ENCODE measurements around the gene RNF223. TPM values are rescaled to one million over a fixed set of nuclear protein-coding genes. Genes with fewer than 3 reads are reported as not detected.

RNF223 gene
- total and polyA plus RNA-seq, 2 of the 8 experiments (the other 6 are each of a cell fraction or from before 2014, with no cell fraction given), result not detected

DNA sequence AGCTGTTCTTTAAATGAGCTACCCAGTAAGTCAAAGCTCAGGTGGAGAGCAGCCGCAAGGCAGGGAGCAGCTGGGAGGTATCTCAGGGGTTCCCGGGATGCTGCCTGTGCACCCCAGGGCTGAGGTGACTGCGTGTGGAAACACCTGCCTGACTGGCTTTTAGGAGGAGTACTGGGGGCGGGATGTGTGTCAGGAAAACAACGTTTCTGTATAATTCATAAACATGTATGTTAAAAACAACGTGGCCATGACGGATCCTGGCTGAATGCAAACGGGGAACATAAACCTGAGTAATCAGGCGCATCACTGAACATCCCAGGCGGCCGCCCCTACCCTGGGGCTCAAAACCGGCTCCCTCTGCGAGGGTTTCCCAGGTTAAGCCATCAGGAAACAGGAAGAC is 40.3 kb upstream of the RNF223 start:
- Histone ChIP-seq H3K4me2 (ENCODE audit: insufficient read depth in 1 of 2, low read depth in 2 of 2, low read length in 2 of 2) (peak overlapping the region; percentile 75 to 86), H2BK120ac (replicated peaks; ENCODE audit: low read depth, low read length) (no peak overlapping the region), H3K18ac (ENCODE audit: extremely low read depth, low read length) (no peak overlapping the region), H3K23me2 (ENCODE audit: low read depth, low read length) (peaks cover 7% of the 10 kb centered on the region; the same call in 1 of the 2 replicates), H2BK5ac (ENCODE audit: low read depth, low read length) (no peak overlapping the region), H4K5ac (ENCODE audit: insufficient read length, low read depth, low read length) (no peak overlapping the region), H2BK20ac (ENCODE audit: low read length) (no peak overlapping the region), H3K9me3 (ENCODE audit: insufficient read depth in 2 of 2, low read depth in 1 of 2, low read length in 1 of 2) (peaks cover 4 to 5% of the 10 kb centered on the region in 2 experiments; a peak in 1 of 4 replicates), H3K79me2 (ENCODE audit: control insufficient read depth in 1 of 2, insufficient read depth in 2 of 2, low read length in 2 of 2) (peaks cover 0 to 14% of the 10 kb centered on the region in 2 experiments; a peak in 1 of 4 replicates), H2AK5ac (ENCODE audit: low read depth, low read length) (no peak overlapping the region), H2AFZ (ENCODE audit: low read length) (no peak overlapping the region), H3K23ac (ENCODE audit: insufficient read length) (no peak overlapping the region), H3K36me3 (ENCODE audit: control insufficient read depth in 2 of 4, insufficient read depth in 4 of 4, low read length in 3 of 4) (no peaks in the 10 kb centered on the region), H3K14ac (ENCODE audit: insufficient read length) (no peak overlapping the region), H3K4me3 (ENCODE audit: extremely low read depth in 1 of 4, insufficient read depth in 2 of 4, low read depth in 3 of 4, low read length in 4 of 4) (peak overlapping the region in 2 of 4 experiments; percentile 50 to 72; a peak in 2 of 8 replicates), H3K4ac (replicated peaks; ENCODE audit: insufficient read length, low read depth, low read length) (no peak overlapping the region), H4K91ac (replicated peaks; ENCODE audit: insufficient read length, low read length) (no peak overlapping the region), H4K20me1 (replicated peaks in 1 of 2; ENCODE audit: control insufficient read depth in 1 of 2, insufficient read depth in 2 of 2, low read length in 2 of 2) (peaks cover 1 to 4% of the 10 kb centered on the region in 2 experiments), H3K79me1 (ENCODE audit: low read depth, low read length) (peaks cover 10% of the 10 kb centered on the region), H4K8ac (ENCODE audit: extremely low read depth, insufficient read depth, low read length) (peak overlapping the region; percentile 48; the same call in 1 of the 2 replicates), H2BK15ac (ENCODE audit: low read length) (no peak overlapping the region), H3K27me3 (replicated peaks in 1 of 4; ENCODE audit: control insufficient read depth in 3 of 4, extremely low read depth in 1 of 4, insufficient read depth in 3 of 4, low read length in 3 of 4) (peaks cover 2 to 19% (median 15%) of the 10 kb centered on the region in 4 experiments; a peak in 6 of 7 replicates), H3K9ac (replicated peaks in 1 of 4; ENCODE audit: extremely low read depth in 1 of 4, low read depth in 3 of 4, low read length in 3 of 4) (no peak overlapping the region), H2BK12ac (ENCODE audit: low read depth, low read length) (no peak overlapping the region), H3K27ac (ENCODE audit: low read depth, low read length) (no peak overlapping the region), H3K56ac (replicated peaks; ENCODE audit: insufficient read length, low read depth, low read length) (no peak overlapping the region), H3K4me1 (replicated peaks in 1 of 4; ENCODE audit: control insufficient read depth in 3 of 4, insufficient read depth in 4 of 4, low read length in 3 of 4) (peaks cover 0 to 5% (median 2%) of the 10 kb centered on the region in 4 experiments; a peak in 4 of 7 replicates)
- FAIRE-seq (no peak), DNase-seq (ENCODE audit: low read depth in 1 of 2, low spot score in 2 of 2) (no peak)
- ChIA-PET POLR2A (ENCODE audit: partially characterized antibody) (no interaction called here), CTCF (ENCODE audit: partially characterized antibody) (interaction anchor here (1.0 to 2.0 kb wide), 2 partner anchors 83 to 176 kb away, joined by 4 to 6 read pairs; no protein-coding TSS in a partner anchor)
- 93% methylated on average over 13 of the region's 13 CpGs; no CpG with 5 or more reads in 1 of the 2 experiments for WGBS, 2 experiments (ENCODE audit: extremely low coverage in 1 of 2, insufficient coverage in 1 of 2, insufficient read length in 1 of 2, insufficient replicate concordance in 2 of 2, low coverage in 1 of 2, low lambda C conversion rate in 2 of 2, missing lambda C conversion rate in 1 of 2)
- TF ChIP-seq SIRT6 (IDR thresholded peaks at IDR 0.05; ENCODE audit: low read length) (no peak), FOSL1 (IDR thresholded peaks at IDR 0.05; ENCODE audit: insufficient read depth, low read depth, low read length) (no peak), SIX5 (IDR thresholded peaks at IDR 0.05; ENCODE audit: low read depth, low read length) (no peak), HDAC6 (IDR thresholded peaks at IDR 0.05; ENCODE audit: low read depth, low read length) (no peak), EZH2 (IDR thresholded peaks at IDR 0.05; ENCODE audit: low read depth, low read length, severe bottlenecking) (no peak), POU5F1 (IDR thresholded peaks at IDR 0.05; ENCODE audit: low read depth, low read length) (no peak), MAFK (IDR thresholded peaks at IDR 0.05; ENCODE audit: low read depth, low read length) (no peak)
- TF ChIP-seq, protein P1, sequence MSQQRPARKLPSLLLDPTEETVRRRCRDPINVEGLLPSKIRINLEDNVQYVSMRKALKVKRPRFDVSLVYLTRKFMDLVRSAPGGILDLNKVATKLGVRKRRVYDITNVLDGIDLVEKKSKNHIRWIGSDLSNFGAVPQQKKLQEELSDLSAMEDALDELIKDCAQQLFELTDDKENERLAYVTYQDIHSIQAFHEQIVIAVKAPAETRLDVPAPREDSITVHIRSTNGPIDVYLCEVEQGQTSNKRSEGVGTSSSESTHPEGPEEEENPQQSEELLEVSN (IDR thresholded peaks at IDR 0.05), result no peak

Data from H1 (cell line).